Measurements from ENCODE around the gene SACM1L. TPM values are rescaled to one million over a fixed set of nuclear protein-coding genes. Genes with fewer than 3 reads are reported as not detected.
"Not testable (repeated sequence)": the region's sequence is repeated elsewhere in the genome, so short reads cannot be mapped to it uniquely, and the experiment has no call there.

The SACM1L gene
- total RNA-seq, 1 donor = 28.0 TPM

DNA sequence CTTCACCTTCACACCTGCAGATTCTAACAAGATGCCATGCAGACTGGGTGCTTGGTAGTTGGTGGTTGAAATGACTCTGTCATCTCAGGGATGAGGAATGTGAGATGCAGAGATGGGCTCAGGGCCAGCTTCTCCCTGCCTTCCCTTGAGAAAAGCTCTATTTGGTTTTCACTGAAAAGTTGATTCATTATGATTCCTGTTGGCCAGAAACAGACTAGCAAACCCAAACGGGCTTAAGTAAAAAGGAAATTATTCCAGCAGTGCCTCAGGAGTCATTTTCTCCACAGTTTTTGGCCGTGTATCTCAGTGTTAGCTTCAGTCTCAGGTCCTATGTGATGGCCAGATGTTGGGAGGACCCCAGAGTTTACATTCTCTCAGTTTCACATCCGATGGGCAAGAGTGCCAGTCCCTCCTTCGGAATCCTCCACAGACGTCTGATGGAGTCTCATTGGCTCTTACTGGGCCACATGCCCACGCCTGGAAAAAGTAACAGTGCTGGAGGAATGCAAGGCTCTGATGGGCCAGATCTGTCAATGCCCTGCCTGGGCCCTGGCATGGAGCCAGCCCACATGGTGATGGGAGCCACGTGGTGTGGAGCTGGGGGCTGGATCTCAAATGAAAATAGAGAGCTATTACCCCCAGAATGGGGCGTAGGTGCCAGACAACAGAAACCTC, 22.3 kb upstream of the SACM1L start:
- no peak for DNase-seq (ENCODE audit: low read depth in 2 of 3, low spot score in 2 of 3)

DNA sequence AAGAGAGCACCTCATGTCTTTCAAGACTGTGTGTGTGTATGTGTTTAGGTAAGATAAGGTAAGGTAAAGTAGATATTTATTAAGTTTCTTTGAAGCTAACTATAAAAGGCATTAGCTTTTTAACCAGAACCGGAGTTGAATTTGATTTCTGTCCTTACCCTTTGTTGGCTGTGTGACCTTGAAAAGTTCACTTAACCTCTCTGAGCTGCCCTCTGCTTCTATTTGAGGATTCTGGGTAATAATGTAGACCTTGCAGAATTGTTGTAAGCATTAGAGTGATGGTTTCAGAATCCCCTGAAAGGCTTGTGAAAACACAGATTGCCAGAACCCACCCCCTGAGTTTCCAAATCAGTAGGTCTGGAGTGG, 21.6 kb upstream of the SACM1L start:
- DNase-seq (ENCODE audit: low read depth in 2 of 3, low spot score in 2 of 3) = no peak

DNA sequence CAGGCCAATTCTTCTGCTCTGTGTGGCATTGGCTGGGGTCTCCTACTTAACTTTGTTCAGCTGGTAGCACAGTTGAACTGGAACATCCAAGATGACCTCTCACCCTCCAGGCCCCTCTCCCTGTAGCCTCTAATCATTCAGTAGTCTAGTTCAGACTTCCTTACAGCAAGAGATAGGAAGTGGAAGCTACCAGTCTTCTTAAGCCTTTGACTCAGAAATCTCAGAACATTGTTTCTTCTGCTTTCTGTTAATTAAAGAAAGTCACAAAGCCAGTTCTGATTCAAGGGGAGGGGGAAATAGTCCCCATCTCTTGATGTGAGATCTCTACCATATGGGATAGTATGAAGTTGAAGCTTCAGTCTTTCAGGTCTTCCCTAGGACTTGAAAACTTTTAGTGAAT, 18.8 kb upstream of the SACM1L start:
- DNase-seq (ENCODE audit: low read depth in 2 of 3, low spot score in 2 of 3) = no peak

DNA sequence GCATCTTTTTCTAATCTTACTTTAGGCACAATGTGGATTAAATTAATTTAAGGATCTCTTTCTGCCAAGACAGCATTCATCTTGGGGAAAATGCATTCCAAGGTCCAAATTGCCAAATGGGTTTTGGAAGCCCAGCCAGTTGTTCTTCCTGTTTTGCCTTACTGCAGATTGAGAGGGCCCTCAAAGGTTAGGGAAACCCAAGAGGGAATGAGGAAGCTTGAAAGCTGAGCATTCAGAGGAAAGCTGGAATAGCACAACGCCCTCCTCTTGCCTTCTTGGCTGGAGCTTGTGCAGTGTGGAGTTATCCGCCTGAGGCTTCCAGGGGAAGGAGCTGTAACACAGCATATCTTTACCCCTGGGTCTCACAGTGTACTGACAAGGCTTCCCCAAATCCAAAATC, 18.2 kb upstream of the SACM1L start:
- DNase-seq (ENCODE audit: low read depth in 2 of 3, low spot score in 2 of 3) = no peak

DNA sequence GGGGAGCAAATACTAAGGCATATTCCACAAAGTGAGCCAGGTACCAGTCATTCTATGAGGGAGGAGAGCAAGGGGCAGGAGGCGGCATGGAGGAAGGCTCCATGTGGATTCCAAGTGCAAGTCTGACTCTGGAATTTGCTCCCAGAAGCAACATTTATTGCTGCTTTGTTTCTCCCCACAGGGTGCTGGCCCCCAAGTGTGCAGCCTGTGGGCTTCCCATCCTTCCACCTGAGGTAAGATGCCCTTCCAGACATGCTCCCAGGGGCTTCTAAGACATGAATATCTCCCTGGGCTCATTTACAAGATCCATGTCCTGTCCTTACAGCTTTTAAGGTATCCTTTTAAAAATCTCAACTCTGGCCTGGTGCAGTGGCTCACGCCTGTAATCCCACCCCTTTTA, 15.9 kb upstream of the SACM1L start:
- no peak for DNase-seq (ENCODE audit: low read depth in 2 of 3, low spot score in 2 of 3)

DNA sequence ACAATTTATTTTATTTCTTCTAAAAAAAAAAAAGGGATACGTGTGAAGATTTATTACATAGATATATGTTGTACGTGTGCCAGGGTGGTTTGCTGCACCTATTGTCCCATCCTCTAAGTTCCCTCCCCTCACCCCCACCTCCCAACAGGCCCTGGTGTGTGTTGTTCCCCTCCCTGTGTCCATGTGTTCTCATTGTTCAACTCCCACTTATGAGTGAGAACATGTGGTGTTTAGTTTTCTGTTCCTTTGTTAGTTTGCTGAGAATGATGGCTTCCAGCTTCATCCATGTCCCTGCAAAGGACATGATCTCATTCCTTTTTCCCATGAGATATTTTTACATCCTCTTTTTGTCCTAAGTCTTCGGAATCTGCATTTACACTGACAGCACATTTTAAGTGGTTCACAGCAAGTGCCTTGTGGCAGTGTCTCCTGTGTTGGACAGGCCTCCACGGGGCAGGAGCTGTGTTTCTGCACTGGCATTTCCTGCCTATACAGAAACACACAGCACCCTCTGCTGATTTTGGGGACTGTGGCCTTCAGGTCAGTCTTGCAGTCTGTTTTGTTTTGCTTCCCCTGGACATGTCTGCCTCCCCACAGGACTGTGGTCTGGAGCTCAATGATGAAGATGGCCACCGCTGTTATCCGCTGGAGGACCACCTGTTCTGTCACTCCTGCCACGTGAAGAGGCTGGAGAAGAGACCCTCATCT, 12.7 kb upstream of the SACM1L start:
- no peak for DNase-seq (ENCODE audit: low read depth in 2 of 3, low spot score in 2 of 3)

DNA sequence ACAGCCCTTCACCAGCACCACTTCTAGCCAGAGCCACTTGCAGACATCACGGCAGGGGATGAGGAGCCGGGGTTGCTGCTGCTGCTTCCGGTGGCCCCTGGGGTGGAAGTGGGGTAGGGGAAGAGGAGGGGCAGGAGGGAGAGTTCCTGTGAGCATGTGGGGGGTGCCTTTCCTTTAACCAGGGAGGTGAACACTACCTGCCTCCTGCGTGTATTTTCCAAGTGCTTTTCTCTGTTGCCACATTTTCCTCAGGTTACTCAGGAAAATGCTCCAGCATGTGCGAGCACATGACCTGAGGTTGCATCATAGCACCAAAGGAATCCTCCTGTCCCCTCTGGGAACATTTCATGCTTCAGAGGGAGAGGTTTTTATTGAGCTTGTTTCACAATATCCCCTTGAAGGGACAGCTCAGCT, 12.2 kb upstream of the SACM1L start:
- peak in 2 of 3 donors; percentile 41 to 51 for DNase-seq (ENCODE audit: low read depth in 2 of 3, low spot score in 2 of 3)

DNA sequence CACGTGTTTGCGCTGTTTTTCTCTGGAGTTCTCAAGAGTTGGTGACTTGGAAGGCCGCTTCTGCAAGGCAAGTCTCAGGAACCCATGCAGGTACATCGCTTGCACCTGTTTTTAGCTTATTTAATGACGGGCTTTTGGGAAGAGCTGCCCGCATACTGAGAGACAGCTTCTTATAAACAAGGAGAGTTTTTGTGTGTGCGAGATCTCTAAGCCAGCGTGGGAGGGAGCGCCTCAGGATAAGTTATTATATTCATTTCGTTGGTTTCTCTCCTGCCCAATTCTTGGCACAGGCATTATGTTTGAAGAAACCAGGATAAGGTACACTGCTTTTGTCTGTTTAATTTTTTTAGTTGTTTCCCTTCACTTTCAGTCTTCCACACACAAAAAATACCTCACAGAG, 11.4 kb upstream of the SACM1L start:
- DNase-seq (ENCODE audit: low read depth in 2 of 3, low spot score in 2 of 3) = no peak

DNA sequence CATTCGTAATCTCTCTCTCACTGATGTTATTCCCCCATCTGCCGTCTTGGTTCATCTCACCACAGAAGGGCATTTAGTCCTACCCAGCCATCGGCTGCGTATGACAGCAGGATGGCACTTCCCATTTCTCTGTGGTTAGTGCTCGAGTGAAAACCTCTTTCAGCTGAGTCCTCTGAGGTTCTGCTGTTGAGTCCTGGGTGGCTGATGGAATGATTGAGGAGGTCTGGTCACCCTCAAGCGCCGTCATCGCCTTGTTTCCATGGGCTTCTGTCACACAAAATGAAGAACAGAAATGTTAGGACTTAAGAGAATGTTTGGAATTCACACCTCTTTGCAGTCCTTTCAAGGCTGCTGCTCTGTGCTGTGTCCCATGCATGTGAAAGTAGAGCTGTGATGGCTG, 9.4 kb upstream of the SACM1L start:
- DNase-seq (ENCODE audit: low read depth in 2 of 3, low spot score in 2 of 3) = peak in 2 of 3 donors; percentile 46 to 62

DNA sequence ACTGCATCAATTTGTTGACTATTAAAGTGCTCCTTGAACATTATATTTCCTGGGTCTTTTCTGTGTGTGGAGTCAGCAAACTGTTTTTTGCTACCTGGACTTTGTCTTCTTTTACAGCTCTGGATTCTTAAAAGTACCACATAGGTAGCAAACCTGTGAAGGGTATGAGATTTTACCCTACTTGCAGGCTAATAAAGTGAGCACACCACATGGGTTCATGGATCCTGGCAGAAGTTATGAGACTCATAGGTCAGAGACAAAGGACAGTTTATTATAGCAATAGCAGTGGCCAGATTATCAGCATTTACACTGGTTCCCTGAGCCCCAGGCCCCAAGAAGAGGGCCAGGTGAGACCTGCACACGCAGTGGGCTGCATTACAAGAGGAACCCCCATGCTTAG, 8.0 kb upstream of the SACM1L start:
- no peak for DNase-seq (ENCODE audit: low read depth in 2 of 3, low spot score in 2 of 3)

DNA sequence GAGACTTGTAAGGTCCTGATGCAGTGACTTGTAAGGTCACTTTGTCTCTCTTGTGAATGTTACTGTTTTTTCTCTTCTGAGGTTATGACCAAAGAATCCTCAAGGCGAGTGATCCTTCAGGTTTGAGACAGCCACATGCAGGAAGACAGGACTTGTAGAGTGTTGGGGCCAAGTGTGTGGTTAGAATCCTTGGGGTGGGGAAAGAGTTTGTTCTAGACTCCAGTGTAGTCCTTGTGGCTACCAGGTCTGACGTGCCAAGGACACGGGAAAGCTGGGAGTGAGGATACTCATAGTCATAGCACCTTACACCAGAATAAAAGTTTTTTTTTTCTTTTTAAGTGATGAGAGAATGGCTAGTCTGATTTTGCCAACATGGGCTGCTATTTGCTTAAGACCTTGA, 7.3 kb upstream of the SACM1L start:
- no peak for DNase-seq (ENCODE audit: low read depth in 2 of 3, low spot score in 2 of 3)

DNA sequence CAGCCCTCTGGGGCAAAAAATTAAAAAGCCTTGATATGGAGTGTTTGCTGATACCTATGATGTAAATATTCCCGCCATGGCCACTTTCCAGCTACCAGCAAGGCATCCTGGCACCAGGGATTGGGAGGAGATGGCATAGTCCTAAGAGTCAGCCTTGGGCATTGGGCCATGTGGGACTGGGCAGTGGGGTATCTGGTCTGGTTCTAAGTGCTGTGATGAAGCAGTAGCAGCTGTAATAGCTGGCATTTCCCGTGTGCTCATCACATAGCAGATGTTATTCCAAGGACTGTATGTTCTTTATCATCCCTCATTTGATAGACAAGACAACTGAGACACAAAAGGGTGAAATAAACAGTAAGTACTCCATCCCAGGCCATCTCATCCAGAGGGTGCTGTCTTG, 6.9 kb upstream of the SACM1L start:
- no peak for DNase-seq (ENCODE audit: low read depth in 2 of 3, low spot score in 2 of 3)

DNA sequence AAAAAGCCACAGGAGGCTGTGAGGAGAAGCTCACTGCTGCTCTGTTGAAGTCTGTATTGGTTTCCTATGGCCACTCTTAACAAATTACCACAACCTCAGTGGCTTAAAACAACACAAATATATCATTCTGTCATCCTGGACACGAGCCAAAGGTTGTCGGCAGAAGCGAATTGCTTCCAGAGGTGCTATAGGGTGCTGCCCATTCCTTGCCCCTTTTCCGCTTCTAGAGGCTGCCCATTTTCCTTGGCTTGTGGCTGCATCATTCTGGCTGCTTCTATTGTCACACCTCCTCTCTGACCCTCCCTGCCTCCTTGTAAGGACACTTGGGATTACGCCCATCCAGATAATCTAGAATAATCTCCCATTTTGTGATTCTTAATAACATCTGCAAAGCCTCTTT, 6.4 kb upstream of the SACM1L start:
- no peak for DNase-seq (ENCODE audit: low read depth in 2 of 3, low spot score in 2 of 3)

DNA sequence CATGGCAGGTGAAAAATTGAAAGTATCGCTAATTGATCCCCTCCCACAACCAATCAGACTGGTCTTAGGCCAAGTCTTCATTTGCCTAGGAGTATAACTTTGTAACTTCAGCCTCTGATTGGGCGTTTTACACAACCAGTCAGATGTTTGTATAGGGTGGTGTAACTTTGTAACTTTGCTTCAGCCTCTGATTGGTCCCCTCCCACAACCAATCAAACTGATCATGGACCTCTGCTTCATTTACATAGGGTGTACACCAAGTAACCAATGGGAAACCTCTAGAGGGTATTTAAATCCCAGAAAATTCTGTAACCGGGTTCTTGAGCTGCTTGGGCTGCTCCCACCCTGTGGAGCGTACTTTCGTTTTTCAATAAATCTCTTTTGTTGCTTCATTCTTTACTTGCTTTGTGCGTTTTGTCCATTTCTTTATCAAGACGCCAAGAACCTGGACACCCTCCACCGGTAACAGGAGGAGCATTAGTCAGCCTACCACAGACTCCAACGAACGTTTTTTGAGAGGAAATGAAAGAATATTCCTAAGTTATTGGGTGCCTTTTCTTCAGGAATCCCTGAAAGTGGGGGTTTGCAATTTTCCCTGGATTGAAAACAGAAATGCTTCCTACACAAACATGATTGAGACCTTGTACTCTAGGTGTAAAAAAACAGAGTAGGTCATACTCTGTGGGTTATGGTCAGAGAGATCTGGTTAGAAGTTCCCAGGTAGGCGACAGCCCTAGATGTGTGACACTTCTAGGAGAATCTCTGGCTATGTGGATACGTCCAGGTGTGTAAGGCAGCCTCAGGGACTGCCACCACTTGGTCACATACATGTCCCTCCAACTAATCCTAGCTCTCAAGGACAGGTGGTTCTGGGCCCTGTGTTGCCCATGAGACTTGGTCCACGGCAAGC, 5.5 kb upstream of the SACM1L start:
- no peak for DNase-seq (ENCODE audit: low read depth in 2 of 3, low spot score in 2 of 3)

DNA sequence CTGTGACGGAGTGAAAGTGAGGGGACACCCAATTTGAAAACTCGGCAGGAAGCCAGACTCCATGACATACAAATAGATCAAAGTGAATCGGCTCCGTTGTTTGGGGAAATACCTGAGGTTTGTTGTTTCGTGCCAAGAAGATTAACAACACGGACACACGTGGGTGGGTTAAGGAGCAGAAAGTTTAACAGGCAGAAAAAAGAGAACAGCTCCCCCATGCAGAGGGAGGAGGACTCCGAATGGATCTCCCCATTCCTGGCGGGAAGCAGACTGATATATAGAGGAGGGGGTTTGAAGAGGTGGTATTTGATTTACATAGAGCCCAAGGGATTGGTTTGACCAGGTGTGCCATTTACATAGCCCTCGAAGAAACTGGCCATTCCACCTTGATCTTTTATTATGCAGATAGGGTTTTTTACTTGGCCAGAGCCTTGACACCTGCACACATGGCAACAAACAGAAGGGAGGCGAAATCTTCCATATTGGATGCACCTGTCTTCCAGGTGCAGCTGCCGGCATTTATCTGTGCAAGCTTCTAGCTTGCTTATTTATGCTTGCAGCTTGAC, 4.8 kb upstream of the SACM1L start:
- no peak for DNase-seq (ENCODE audit: low read depth in 2 of 3, low spot score in 2 of 3)

DNA sequence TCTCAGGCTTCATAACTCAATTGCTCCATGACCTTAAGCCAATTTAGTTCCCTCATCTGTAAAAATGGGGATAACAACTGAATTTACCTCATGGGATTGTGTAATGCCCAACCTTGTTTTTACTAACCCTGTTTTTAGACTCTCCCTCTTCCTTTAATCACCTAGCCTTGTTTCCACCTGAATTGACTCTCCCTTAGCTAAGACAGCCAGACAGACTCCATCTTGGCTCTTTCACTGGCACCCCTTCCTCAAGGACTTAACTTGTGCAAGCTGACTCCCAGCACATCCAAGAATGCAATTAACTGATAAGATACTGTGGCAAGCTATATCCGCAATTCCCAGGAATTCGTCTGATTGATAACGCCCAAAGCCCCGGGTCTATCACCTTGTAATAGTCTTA, 3.5 kb upstream of the SACM1L start:
- DNase-seq (ENCODE audit: low read depth in 2 of 3, low spot score in 2 of 3) = not testable (repeated sequence)

DNA sequence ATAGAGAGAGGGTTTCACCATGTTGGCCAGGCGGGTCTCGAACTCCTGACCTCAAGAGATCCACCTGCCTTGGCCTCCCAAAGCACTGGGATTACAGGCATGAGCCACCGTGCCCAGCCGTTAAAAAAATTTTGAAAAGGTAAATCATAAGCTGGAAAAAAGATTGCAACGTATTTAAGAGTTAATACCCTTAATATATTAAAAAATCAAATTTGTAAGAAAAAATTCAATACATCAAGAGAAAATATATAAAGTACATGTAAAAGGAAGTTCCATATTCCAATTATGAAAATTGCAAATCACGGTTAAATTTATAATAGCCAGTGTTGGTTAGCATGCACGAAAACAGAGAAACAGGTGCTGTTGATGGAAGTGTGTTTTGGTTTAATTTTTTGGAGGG, 2.3 kb upstream of the SACM1L start:
- DNase-seq (ENCODE audit: low read depth in 2 of 3, low spot score in 2 of 3) = no peak

DNA sequence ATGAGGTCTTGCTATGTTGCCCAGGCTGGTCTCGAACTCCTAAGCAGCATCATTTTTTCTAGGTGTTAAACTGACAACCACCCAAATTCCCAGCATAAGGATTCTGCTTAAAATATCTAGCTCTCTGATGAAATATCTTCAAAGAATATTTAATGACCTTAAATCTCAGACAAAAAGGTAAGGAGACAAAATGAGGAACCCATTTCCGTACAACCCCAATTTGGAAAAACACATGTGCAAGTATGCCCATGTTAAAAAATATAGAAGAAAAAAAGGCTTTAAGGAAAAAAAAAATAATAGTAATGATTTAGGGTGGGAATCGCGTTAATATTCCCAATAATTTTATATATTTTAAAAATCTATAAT, 1.4 kb upstream of the SACM1L start:
- peak in 1 of 3 donors; percentile 20 for DNase-seq (ENCODE audit: low read depth in 2 of 3, low spot score in 2 of 3)

DNA sequence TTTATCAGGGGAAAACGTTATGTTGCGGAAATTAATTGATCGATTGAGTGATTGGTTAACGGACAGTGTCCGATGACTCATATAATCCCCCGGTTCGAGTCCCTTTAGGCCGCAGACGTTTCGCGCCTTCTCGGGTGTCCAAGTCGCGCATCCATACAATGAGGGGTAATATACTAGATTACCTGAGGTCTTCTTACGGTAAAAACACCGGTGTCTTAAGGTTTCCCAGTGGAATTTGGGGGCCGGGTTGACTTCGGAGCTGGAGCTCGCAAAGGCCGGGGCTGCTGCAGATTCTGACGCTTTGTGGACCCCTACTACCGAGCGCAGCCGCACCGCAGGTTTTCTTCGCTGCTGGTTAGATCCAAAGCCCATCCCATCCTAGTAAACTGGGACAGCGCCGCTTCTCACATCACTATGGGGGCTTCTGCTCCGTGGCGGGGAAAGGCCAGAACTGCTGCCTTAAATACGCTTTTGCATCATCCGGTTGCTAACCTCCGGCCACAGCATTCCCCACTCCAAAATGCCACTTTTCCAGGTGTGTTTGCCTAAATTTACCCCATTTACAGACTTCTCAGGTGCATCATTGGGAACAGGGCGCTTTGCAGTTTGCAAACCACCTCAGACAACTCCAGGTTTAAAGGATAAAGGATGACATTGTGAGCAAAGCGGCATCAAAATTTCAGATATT, 858 bp upstream of the SACM1L start:
- peak in 2 of 3 donors; percentile 41 to 45 for DNase-seq (ENCODE audit: low read depth in 2 of 3, low spot score in 2 of 3)

DNA sequence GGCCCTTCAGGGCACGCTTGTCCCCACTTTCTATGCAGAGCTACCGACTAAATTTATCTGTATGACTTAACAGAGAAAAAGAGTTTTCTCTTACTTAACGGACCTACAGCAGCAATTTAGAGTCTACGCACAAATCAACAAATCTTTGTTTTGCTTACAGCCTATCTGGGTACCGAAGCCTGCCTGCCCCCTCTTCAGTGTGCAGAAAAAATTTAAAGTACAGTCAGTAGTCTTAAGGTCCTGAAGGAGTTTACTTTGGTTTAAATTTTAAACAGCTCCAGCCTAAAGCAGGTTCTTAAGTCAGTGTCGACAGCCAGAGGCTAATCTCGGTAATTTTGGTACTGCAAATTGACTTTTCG, 570 bp downstream of the SACM1L start:
- no peak for DNase-seq (ENCODE audit: low read depth in 2 of 3, low spot score in 2 of 3)
